Tibial nerve (tissue), 4 donors: ENCODE measurements around the gene SPATA31C1. TPM values are rescaled to one million over a fixed set of nuclear protein-coding genes. Genes with fewer than 3 reads are reported as not detected.
A peak's percentile ranks its signal among the peaks of the same experiment; 100 is the strongest.
"Not testable (repeated sequence)": the region's sequence is repeated elsewhere in the genome, so short reads cannot be mapped to it uniquely, and the experiment has no call there.

Experiments
- DNase-seq, 2 donors: peaks; one replicate each; pipeline ENCODE4 v3.0.0-alpha.2; 2019; ENCODE audit warnings: low spot score in 2 of 2
- H3K27ac ChIP-seq, 4 donors: fragments of 200-600 bp; sonication (generic) in 3 of 4; one replicate each; pipeline ENCODE4 v1.5.1; 2017 to 2019; ENCODE audit warnings: mild to moderate bottlenecking in 1 of 4
- H3K27me3 ChIP-seq, 2 donors: fragments of 200-600 bp; sonication (generic) in 1 of 2; one replicate each; pipeline versions ENCODE4 v1.5.1 to v1.6.0; 2017 to 2019
- H3K36me3 ChIP-seq, 3 donors: fragments of 200-600 bp; sonication (generic); one replicate each; pipeline ENCODE4 v1.5.1; 2018 to 2019
- H3K4me1 ChIP-seq, 4 donors: fragments of 200-600 bp; sonication (generic) in 3 of 4; one replicate each; pipeline ENCODE4 v1.5.1; 2017 to 2019
- H3K4me3 ChIP-seq, 4 donors: fragments of 200-600 bp; sonication (generic) in 3 of 4; one replicate each; pipeline ENCODE4 v1.5.1; 2017 to 2019; ENCODE audit warnings: mild to moderate bottlenecking in 1 of 4, moderate library complexity in 1 of 4
- H3K9me3 ChIP-seq, 4 donors: fragments of 200-600 bp; sonication (generic) in 3 of 4; one replicate each; pipeline ENCODE4 v1.5.1; 2017 to 2019
- EP300 ChIP-seq, 2 donors: sonication (generic); formaldehyde crosslinking; IDR thresholded peaks; one replicate each; pipeline ENCODE4 v1.6.1; 2017; ENCODE audit warnings: antibody characterized with exemption in 2 of 2, mild to moderate bottlenecking in 1 of 2
- POLR2A ChIP-seq, 2 donors: fragments of 450-650 bp; IDR thresholded peaks; one replicate each; pipeline ENCODE4 v1.6.1; 2017; ENCODE audit warnings: antibody characterized with exemption in 2 of 2, mild to moderate bottlenecking in 2 of 2, moderate library complexity in 2 of 2
- WGBS, 2 donors: methylation state at CpG; one replicate each; pipeline ENCODE4 v1.1.5; 2018; 5-methylcytosine and 5-hydroxymethylcytosine counted together
- total RNA-seq, 4 donors: library from RNA; depleted of rRNA; stranded (reverse); fragments of >200 nt; gene quantifications; one replicate each; pipeline ENCODE4 v1.1.0, GENCODE V29; 2016
- TF ChIP-seq, protein P1 (sequence below), 5 experiments: fragments of 200-600 bp in 3 of 5; fragments of 450-650 bp in 2 of 5; sonication (generic) in 3 of 5; IDR thresholded peaks; one replicate each; pipeline ENCODE4 v1.5.1; 2016 to 2019; ENCODE audit warnings: antibody characterized with exemption in 5 of 5, mild to moderate bottlenecking in 3 of 5, moderate library complexity in 2 of 5

The SPATA31C1 gene
- total RNA-seq, 4 donors from 2014 or later: not detected

DNA sequence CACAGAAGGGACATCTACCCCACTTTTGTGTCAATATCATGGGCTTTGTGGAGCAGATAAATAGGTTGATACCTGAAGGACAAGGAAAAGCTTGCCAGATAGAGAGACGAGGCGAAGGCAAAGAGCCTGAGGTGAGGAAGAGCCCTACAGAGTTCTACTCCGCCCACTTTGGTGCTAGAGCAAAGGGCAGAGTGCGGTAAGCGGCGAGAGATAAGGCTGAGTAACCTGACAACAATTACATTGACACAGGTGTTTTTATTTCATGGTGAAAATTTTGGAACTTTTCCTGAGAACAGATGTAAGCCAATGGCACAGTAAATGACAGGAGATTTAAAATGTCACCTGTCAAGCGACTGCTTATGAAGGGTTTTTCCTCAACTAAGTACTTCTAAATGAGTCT, 16.7 kb downstream of the SPATA31C1 start:
- H3K4me1 ChIP-seq, DNase-seq, H3K4me3 ChIP-seq, H3K9me3 ChIP-seq, H3K27ac ChIP-seq, H3K36me3 ChIP-seq, H3K27me3 ChIP-seq: not testable (repeated sequence)
- 90 to 93% methylated on average over 7 of the region's 7 CpGs for whole genome bisulfite sequencing, 2 donors

DNA sequence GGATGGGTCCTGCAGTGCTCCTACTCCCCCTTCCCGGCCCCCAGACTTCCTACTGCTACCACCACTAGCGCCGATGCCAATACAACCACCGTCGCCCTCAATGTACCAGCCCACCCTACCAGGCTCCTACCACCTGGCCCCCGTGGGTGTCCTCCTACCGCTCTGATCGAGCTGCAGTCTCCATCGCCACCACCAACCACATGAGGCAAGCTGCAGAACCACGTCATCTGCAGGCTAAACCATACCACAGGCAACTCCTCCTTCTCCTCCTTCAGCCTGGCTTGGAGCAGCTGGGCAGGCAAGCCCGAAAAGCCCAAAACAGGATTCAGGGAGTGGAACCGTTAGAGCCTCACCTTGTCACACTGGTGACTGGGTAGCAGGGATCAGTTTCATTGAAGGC, 19.6 kb downstream of the SPATA31C1 start:
- H3K4me3 ChIP-seq, H3K36me3 ChIP-seq: not testable (repeated sequence)
- WGBS, 2 donors: 91% methylated on average over 9 of the region's 12 CpGs; no CpG with 5 or more reads in 1 of the 2 donors

DNA sequence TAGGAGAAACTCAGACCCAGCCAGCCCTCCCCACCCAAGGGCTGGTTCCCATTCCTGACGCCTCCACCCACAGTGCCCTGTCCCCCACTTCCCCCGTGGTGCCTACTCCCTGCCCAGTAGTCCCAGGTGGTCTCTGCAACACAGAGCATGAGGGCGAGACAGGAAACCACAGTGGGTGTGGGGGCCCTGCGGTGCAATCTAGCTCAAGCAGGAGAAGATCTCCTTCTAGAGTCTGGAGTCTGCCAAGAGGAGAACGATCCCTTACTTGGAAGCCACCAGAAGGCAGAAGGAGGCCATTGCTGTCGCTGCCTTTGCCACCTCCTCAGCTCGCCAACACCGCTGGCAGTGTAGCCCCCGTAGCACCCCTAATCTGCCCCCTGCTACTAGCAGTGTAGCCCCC, 20.2 kb downstream of the SPATA31C1 start:
- H3K9me3 ChIP-seq, H3K27ac ChIP-seq, H3K36me3 ChIP-seq, H3K4me3 ChIP-seq, H3K4me1 ChIP-seq, DNase-seq, H3K27me3 ChIP-seq: not testable (repeated sequence)
- 70 to 76% methylated on average over 4 to 9 of the region's 9 CpGs for WGBS, 2 donors

More for the DNA sequence above, 19.6 kb downstream of the SPATA31C1 start:
- DNase-seq, H3K27ac ChIP-seq, H3K9me3 ChIP-seq, H3K4me1 ChIP-seq, H3K27me3 ChIP-seq: not testable (repeated sequence)

DNA sequence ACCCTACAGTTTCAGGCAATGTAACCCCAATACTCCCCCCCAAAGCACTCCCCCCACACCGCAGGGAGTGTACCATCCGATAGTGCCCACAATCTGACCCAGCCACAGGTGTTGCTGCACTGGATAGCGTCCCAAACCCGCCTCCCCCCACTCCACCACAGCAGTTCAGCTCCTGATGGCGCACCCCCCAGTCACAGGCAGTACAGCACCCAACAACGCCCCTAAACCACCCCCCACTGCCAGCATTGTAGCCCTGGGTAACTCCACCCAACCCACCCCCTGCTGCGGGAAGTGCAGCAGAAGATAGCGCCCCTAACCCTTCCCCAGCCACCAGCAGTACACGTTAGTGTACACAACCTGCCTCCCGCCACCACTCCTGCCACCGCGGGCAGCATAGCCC, 20.6 kb downstream of the SPATA31C1 start:
- 73 to 96% methylated on average over 3 to 4 of the region's 12 CpGs for WGBS, 2 donors
- H3K27me3 ChIP-seq, H3K4me3 ChIP-seq: not testable (repeated sequence)

DNA sequence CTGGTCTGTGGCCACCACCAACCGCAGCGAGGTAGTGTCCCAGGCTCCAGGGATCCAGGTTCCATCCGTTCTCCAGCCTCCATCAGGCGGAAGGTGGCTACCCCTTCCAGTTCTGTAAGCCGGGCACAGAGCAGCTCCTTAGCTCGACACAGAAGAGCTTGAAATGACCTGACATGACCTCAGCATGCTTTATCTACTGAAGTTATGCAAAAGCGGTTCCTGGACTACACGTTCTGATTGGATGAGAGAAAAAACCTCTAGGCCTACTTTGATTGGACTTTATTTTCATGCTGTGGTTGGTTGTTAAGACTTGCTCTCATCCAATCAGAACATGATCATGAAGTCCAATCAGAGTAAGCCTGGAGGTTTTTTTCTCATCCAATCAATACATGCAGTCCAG, 21.3 kb downstream of the SPATA31C1 start:
- 89 to 92% methylated on average over 5 to 8 of the region's 8 CpGs for WGBS, 2 donors
- H3K4me3 ChIP-seq, H3K4me1 ChIP-seq: not testable (repeated sequence)

More for the DNA sequence above, 20.6 kb downstream of the SPATA31C1 start:
- not testable (repeated sequence) for DNase-seq, H3K27ac ChIP-seq, H3K4me1 ChIP-seq, H3K9me3 ChIP-seq, H3K36me3 ChIP-seq

DNA sequence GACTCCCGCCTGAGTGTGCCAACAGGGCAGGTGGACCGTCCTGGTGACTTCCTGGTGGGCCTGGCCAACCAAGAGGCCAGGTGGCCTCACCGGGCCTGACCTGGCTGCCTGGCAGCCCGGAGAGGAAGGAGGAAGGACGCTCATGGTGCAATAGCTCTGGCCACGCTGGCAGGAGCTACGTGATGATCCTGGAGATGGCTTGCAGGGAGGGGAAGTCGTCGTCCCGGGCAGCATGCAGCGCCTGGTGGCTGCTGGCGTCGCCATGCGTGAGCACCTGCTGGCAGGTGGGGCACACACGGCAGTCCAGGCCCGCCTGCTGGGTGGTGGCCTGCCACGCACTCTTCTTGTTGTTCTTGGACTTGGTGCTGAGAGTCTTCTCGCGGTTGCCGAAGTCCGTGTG, 26.3 kb downstream of the SPATA31C1 start:
- no peaks in the 10 kb centered on the region for H3K9me3 ChIP-seq
- H3K36me3 ChIP-seq: no peaks in the 10 kb centered on the region
- no peak for DNase-seq
- TF ChIP-seq EP300 (IDR thresholded peaks at IDR 0.05) (no peak), POLR2A (IDR thresholded peaks at IDR 0.05) (no peak)
- TF ChIP-seq, protein P1, sequence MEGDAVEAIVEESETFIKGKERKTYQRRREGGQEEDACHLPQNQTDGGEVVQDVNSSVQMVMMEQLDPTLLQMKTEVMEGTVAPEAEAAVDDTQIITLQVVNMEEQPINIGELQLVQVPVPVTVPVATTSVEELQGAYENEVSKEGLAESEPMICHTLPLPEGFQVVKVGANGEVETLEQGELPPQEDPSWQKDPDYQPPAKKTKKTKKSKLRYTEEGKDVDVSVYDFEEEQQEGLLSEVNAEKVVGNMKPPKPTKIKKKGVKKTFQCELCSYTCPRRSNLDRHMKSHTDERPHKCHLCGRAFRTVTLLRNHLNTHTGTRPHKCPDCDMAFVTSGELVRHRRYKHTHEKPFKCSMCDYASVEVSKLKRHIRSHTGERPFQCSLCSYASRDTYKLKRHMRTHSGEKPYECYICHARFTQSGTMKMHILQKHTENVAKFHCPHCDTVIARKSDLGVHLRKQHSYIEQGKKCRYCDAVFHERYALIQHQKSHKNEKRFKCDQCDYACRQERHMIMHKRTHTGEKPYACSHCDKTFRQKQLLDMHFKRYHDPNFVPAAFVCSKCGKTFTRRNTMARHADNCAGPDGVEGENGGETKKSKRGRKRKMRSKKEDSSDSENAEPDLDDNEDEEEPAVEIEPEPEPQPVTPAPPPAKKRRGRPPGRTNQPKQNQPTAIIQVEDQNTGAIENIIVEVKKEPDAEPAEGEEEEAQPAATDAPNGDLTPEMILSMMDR (IDR thresholded peaks at IDR 0.05): no peak
- peaks cover 0 to 9% (median 0%) of the 10 kb centered on the region in 4 donors for H3K4me1 ChIP-seq
- WGBS, 2 donors: 83 to 90% methylated on average over 20 to 21 of the region's 21 CpGs
- no peaks in the 10 kb centered on the region for H3K27me3 ChIP-seq
- no peak overlapping the region for H3K4me3 ChIP-seq
- no peak overlapping the region for H3K27ac ChIP-seq

More for the DNA sequence above, 21.3 kb downstream of the SPATA31C1 start:
- not testable (repeated sequence) for DNase-seq, H3K36me3 ChIP-seq, H3K9me3 ChIP-seq, H3K27ac ChIP-seq, H3K27me3 ChIP-seq

DNA sequence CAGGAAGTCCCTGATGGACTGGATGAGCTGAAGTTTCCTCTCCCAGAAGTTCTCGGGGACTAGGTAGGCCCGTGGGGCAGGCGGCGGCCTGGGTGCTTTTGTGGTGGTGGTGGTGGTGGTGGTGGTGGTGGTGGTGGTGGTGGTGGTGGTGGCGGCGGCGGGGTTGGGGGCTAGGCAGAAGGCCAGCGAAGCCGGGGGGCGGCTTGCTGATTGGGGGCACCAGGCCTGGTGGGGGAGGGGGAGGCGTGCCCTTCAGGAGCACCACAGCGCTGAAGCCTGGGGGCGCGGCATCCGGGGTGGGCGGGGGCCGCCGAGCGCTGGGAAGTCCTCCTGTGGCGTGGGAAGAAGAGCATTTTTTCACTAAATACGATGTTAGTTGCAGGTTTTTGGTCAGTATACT, 26.9 kb downstream of the SPATA31C1 start:
- 50 to 61% methylated on average over 10 to 21 of the region's 21 CpGs for WGBS, 2 donors
- Histone ChIP-seq H3K4me3 (peak overlapping the region in 1 of 4 donors; percentile 30), H3K9me3 (no peaks in the 10 kb centered on the region), H3K4me1 (peaks cover 0 to 9% (median 0%) of the 10 kb centered on the region in 4 donors), H3K36me3 (no peaks in the 10 kb centered on the region), H3K27ac (no peak overlapping the region), H3K27me3 (no peaks in the 10 kb centered on the region)
- DNase-seq: no peak
- no peak for TF ChIP-seq POLR2A (IDR thresholded peaks at IDR 0.05)
- no peak for TF ChIP-seq EP300 (IDR thresholded peaks at IDR 0.05)
- TF ChIP-seq, protein P1 (IDR thresholded peaks at IDR 0.05): no peak

DNA sequence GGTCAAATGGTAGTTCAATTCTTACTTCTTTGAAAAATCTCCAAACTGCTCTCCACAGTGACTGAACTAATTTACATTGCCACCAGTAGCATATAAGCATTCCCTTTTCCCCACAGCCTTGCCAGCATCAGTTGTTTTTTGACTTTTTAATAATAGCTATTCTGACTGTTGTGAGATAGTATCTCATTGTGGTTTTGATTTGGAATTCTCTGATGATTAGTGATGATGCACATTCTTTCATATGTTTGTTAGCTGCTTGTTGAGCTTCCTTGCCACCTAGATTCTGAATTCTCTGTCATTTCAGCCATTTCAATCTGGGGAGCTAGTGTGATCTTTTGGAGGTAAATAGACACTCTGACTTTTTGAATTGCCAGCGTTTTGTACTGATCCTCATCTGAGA, 32.5 kb downstream of the SPATA31C1 start:
- WGBS, 2 donors: 89 to 93% methylated on average over 1 of the region's 1 CpG
- Histone ChIP-seq H3K27me3 (no peaks in the 10 kb centered on the region), H3K27ac (no peak overlapping the region)

More for the DNA sequence above, 32.5 kb downstream of the SPATA31C1 start:
- Histone ChIP-seq H3K36me3 (no peaks in the 10 kb centered on the region), H3K4me3 (no peak overlapping the region), H3K4me1 (no peaks in the 10 kb centered on the region), H3K9me3 (peaks cover 0 to 12% (median 0%) of the 10 kb centered on the region in 4 donors)
- DNase-seq: no peak
- TF ChIP-seq POLR2A (IDR thresholded peaks at IDR 0.05) (no peak), EP300 (IDR thresholded peaks at IDR 0.05) (no peak)
- TF ChIP-seq, protein P1 (IDR thresholded peaks at IDR 0.05): no peak
